ENCODE results near the gene TYK2.

The TYK2 gene

GRCh38 chr19:10309423-10309822, 70.9 kb downstream of the TYK2 start, which contains the start of gene ZGLP1:
Gene ZGLP1 (minus strand): TSS chr19:10309815.
- DNase-seq (ENCODE audit: low read depth), result no peak

GRCh38 chr19:10306327-10306726, 74.0 kb downstream of the TYK2 start:
- DNase-seq (ENCODE audit: low read depth), result no peak

- no peak for DNase-seq (ENCODE audit: low read depth)
Observed at GRCh38 chr19:10305139-10305806, 75.1 kb downstream of the TYK2 start.
